Measurements from ENCODE around the gene MAPK11. TPM values are rescaled to one million over a fixed set of nuclear protein-coding genes. Genes with fewer than 3 reads are reported as not detected.

MAPK11 gene
- polyA plus RNA-seq, 1 donor (not counting 4 experiments of a cell fraction or from before 2014, with no cell fraction given), result 4.6 TPM

DNA sequence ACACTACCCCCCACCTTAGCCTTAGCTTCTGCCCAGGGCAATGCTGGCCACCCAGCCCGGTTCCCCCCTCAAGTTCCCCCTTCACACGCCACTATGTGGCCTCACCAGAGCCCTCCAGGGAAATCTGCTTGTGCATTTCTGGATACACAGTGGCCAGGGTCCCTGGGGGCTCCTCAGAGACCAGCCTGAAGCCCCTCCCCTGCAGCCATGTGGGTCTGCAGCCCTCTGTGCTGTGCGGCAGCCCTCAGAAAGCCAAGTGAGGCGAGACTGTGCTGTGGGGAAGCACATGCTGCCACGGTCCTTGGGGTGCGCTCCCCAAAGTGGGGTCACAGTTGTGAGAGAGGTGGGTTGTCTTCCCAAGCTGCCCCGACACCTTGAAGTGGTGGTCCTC, 39.4 kb upstream of the MAPK11 start:
- no peak overlapping the region for H3K9ac ChIP-seq (ENCODE audit: control insufficient read depth, extremely low read depth, insufficient read depth, low read length)
- peaks cover 12% of the 10 kb centered on the region for H3K4me1 ChIP-seq (ENCODE audit: control insufficient read depth, extremely low read depth, insufficient read depth, low read length)
- H3K79me2 ChIP-seq (ENCODE audit: control insufficient read depth, insufficient read depth, low read length), result peaks cover 17% of the 10 kb centered on the region
- H4K20me1 ChIP-seq (ENCODE audit: control insufficient read depth, extremely low read depth, insufficient read depth, low read length), result no peaks in the 10 kb centered on the region
- no peaks in the 10 kb centered on the region for H3K9me3 ChIP-seq (ENCODE audit: control insufficient read depth, low read depth, low read length)
- no peak overlapping the region for H3K4me3 ChIP-seq (ENCODE audit: control insufficient read depth in 2 of 3, extremely low read depth in 1 of 3, insufficient read depth in 2 of 3, low read depth in 1 of 3, low read length in 3 of 3)
- DNase-seq (ENCODE audit: low read depth, low spot score), result no peak
- dilution Hi-C loops (cut with MboI; ENCODE audit: extremely low pct_ligation_motif_present, low sequenced_read_pairs), result no loop called here
- no peaks in the 10 kb centered on the region for H3K9me1 ChIP-seq (ENCODE audit: control insufficient read depth, extremely low read depth, insufficient read depth, low read length)
- no peak overlapping the region for H3K27ac ChIP-seq (ENCODE audit: control insufficient read depth, insufficient read depth, low read length)
- H3K36me3 ChIP-seq (ENCODE audit: control insufficient read depth in 2 of 2, extremely low read depth in 1 of 2, insufficient read depth in 2 of 2, low read length in 2 of 2), result no peaks in the 10 kb centered on the region
- peaks cover 7% of the 10 kb centered on the region for H3K27me3 ChIP-seq (ENCODE audit: control insufficient read depth, extremely low read depth, insufficient read depth, low read length)
- TF ChIP-seq EZH2 (IDR thresholded peaks at IDR 0.05; ENCODE audit: low read length) (no peak), CTCF (optimal IDR thresholded peaks at IDR 0.05 in 1 of 3, IDR thresholded peaks at IDR 0.05 in 1 of 3, conservative IDR thresholded peaks at IDR 0.05 in 1 of 3; ENCODE audit: extremely low read depth in 1 of 3, insufficient read depth in 2 of 3, low read length in 3 of 3) (no peak)
- no peak overlapping the region for H3K4me2 ChIP-seq (ENCODE audit: control insufficient read depth, extremely low read depth, insufficient read depth, low read depth, low read length)
- no peak for FAIRE-seq
- H2AFZ ChIP-seq (ENCODE audit: control insufficient read depth, low read length), result no peak overlapping the region

DNA sequence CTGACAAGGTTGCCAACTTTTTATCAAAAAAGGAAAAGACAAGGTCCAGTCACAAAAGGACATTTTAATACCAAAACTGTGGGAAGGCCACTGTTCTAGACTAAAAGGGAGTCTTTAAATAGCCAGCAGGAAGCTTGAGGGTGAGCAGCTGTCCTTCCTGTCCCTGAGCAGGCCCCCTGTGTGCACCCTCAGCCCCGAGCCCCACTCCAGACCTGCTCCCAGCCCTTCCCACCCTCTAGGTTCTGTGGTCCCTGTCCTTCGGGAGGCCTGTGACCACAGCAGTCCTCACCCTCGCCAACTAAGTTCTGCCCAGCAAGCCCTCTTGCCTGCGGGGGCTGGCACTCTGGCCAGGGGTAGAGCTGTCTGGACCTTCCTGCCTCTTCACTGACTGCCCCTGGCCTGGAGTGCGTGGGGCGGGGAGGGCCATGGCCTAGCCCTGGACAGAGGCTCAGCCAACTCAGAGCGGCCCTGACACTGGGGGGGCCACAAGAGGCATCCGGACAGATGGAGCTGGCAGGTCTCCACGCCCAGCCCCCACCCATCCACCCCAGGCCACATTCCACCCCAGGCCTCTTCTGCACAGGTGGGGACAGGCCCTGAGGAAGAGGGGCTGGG, 38.9 kb upstream of the MAPK11 start:
- Histone ChIP-seq H3K9me3 (ENCODE audit: control insufficient read depth, low read depth, low read length) (no peaks in the 10 kb centered on the region), H3K79me2 (ENCODE audit: control insufficient read depth, insufficient read depth, low read length) (peaks cover 20% of the 10 kb centered on the region), H3K4me2 (ENCODE audit: control insufficient read depth, extremely low read depth, insufficient read depth, low read depth, low read length) (no peak overlapping the region), H3K9ac (ENCODE audit: control insufficient read depth, extremely low read depth, insufficient read depth, low read length) (no peak overlapping the region), H4K20me1 (ENCODE audit: control insufficient read depth, extremely low read depth, insufficient read depth, low read length) (no peaks in the 10 kb centered on the region), H2AFZ (ENCODE audit: control insufficient read depth, low read length) (no peak overlapping the region), H3K4me1 (ENCODE audit: control insufficient read depth, extremely low read depth, insufficient read depth, low read length) (peaks cover 15% of the 10 kb centered on the region), H3K27ac (ENCODE audit: control insufficient read depth, insufficient read depth, low read length) (no peak overlapping the region), H3K27me3 (ENCODE audit: control insufficient read depth, extremely low read depth, insufficient read depth, low read length) (peaks cover 4% of the 10 kb centered on the region), H3K4me3 (ENCODE audit: control insufficient read depth in 2 of 3, extremely low read depth in 1 of 3, insufficient read depth in 2 of 3, low read depth in 1 of 3, low read length in 3 of 3) (no peak overlapping the region), H3K36me3 (ENCODE audit: control insufficient read depth in 2 of 2, extremely low read depth in 1 of 2, insufficient read depth in 2 of 2, low read length in 2 of 2) (no peaks in the 10 kb centered on the region), H3K9me1 (ENCODE audit: control insufficient read depth, extremely low read depth, insufficient read depth, low read length) (no peaks in the 10 kb centered on the region)
- dilution Hi-C loops (cut with MboI; ENCODE audit: extremely low pct_ligation_motif_present, low sequenced_read_pairs), result no loop called here
- no peak for DNase-seq (ENCODE audit: low read depth, low spot score)
- FAIRE-seq, result no peak
- no peak for TF ChIP-seq EZH2 (IDR thresholded peaks at IDR 0.05; ENCODE audit: low read length)
- no peak for TF ChIP-seq CTCF (optimal IDR thresholded peaks at IDR 0.05 in 1 of 3, IDR thresholded peaks at IDR 0.05 in 1 of 3, conservative IDR thresholded peaks at IDR 0.05 in 1 of 3; ENCODE audit: extremely low read depth in 1 of 3, insufficient read depth in 2 of 3, low read length in 3 of 3)

Data from keratinocyte (primary cell).